IMR-90 (cell line): ENCODE data around the gene BANP.

Experiments used
- CEBPB ChIP-seq: IDR thresholded peaks from 2 replicates; pipeline ENCODE4 v1.6.1; 2012; ENCODE audit warnings: low read depth, low read length, improper control_type of control experiment
- CTCF ChIP-seq: conservative IDR thresholded peaks from 2 replicates; pipeline ENCODE4 v1.5.1; 2012; ENCODE audit warnings: mild to moderate bottlenecking, low read depth, low read length, improper control_type of control experiment
- POLR2A ChIP-seq: IDR thresholded peaks from 2 replicates; pipeline ENCODE4 v1.6.1; 2012; ENCODE audit warnings: mild to moderate bottlenecking, low read depth, low read length
- SMC3 ChIP-seq: fragments of 150-350 bp; IDR thresholded peaks from 2 replicates; pipeline ENCODE4 v1.6.1; 2016; ENCODE audit warnings: low read depth, mild to moderate bottlenecking, antibody characterized with exemption, low read length, moderate library complexity
- TF ChIP-seq, protein P1 (sequence below): fragments of 150-350 bp; IDR thresholded peaks from 2 replicates; pipeline ENCODE4 v1.6.1; 2016; ENCODE audit warnings: low read depth, mild to moderate bottlenecking, low read length, moderate library complexity, borderline replicate concordance

GRCh38 chr16:87918866-87919680 is 32.2 kb upstream of the BANP start:
- no peak for TF ChIP-seq SMC3
- no peak for TF ChIP-seq POLR2A
- no peak for TF ChIP-seq CTCF
- TF ChIP-seq, protein P1, sequence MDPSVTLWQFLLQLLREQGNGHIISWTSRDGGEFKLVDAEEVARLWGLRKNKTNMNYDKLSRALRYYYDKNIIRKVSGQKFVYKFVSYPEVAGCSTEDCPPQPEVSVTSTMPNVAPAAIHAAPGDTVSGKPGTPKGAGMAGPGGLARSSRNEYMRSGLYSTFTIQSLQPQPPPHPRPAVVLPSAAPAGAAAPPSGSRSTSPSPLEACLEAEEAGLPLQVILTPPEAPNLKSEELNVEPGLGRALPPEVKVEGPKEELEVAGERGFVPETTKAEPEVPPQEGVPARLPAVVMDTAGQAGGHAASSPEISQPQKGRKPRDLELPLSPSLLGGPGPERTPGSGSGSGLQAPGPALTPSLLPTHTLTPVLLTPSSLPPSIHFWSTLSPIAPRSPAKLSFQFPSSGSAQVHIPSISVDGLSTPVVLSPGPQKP, result no peak
- TF ChIP-seq CEBPB, result no peak
